Activated CD8-positive, alpha-beta T cell treated with anti-CD3 and anti-CD28 coated beads for 36 hours (primary cell): Measurements from ENCODE around the gene FBXO24. TPM values are rescaled to one million over a fixed set of nuclear protein-coding genes. Genes with fewer than 3 reads are reported as not detected.
A peak's percentile ranks its signal among the peaks of the same experiment; 100 is the strongest.

Experiments
- ATAC-seq: fragments of 200-7000 bp; cut with Tn5 transposase; one replicate; pipeline ENCODE4 v1.10.0; 2021; ENCODE audit warnings: mild to moderate bottlenecking, moderate library complexity
- CTCF ChIA-PET: fragments of 350-600 bp; sonication (Branson Sonifier 250); formaldehyde crosslinking; loops from one replicate; lab custom pipeline; 2021; ENCODE audit warnings: antibody characterized with exemption; lab: Charles Lee
- POLR2A ChIA-PET: fragments of 350-600 bp; sonication (Branson Sonifier 250); formaldehyde crosslinking; loops from one replicate; lab custom pipeline; 2021; ENCODE audit warnings: antibody characterized with exemption; lab: Charles Lee
- DNase-seq: peaks from one replicate; pipeline ENCODE4 v3.0.0-alpha.2; 2020
- H3K27ac Mint-ChIP-seq: one replicate; pipeline ENCODE4 v1.8.0; 2021; ENCODE audit warnings: mild to moderate bottlenecking, mixed read lengths
- H3K27me3 Mint-ChIP-seq: one replicate; pipeline ENCODE4 v1.8.0; 2021; ENCODE audit warnings: mixed read lengths
- H3K36me3 Mint-ChIP-seq: one replicate; pipeline ENCODE4 v1.8.0; 2021; ENCODE audit warnings: low read depth, mixed read lengths
- H3K4me1 Mint-ChIP-seq: one replicate; pipeline ENCODE4 v1.8.0; 2021; ENCODE audit warnings: low read depth, mixed read lengths
- H3K4me3 Mint-ChIP-seq: one replicate; pipeline ENCODE4 v1.8.0; 2021; ENCODE audit warnings: mild to moderate bottlenecking, moderate library complexity, mixed read lengths
- H3K9me3 Mint-ChIP-seq: one replicate; pipeline ENCODE4 v1.8.0; 2021; ENCODE audit warnings: mixed read lengths
- intact Hi-C: fragments of 100-400 bp; cut with micrococcal nuclease; formaldehyde crosslinking; loops from one replicate; pipeline ENCODE4 v1.10.0; 2022
- total RNA-seq, 2 experiments: library from RNA; stranded (reverse); gene quantifications; one replicate each; pipeline ENCODE4 v1.2.3, GENCODE V29; 2021
- TF ChIP-seq, protein P1 (sequence below): fragments of 200-600 bp; IDR thresholded peaks from one replicate; pipeline ENCODE4 v1.8.0; 2022; ENCODE audit warnings: antibody characterized with exemption, mild to moderate bottlenecking

The FBXO24 gene
- total RNA-seq, 2 experiments from 2014 or later = 1.4 to 1.5 TPM

DNA sequence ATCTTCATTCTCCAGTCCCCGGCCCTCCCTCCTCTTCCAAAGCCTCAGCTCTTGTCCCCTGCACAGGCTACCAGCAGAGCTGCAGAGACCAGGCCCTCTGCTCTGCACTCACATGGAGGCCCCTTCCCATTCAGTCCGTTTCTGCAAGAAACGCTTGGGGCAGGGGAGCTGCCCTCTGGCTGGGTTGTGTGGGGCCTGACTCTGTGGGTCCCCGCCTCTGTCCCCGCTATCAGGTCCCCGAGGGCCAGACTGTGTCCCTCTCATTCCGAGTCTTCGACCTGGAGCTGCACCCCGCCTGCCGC, 17.5 kb downstream of the FBXO24 start:
- ChIA-PET POLR2A (interaction anchor here (0.8 to 1.4 kb wide), 3 partner anchors 9 to 217 kb away, joined by 3 to 4 read pairs (median 3); partner anchors contain the start of gene MOSPD3), CTCF (interaction anchor here (1.0 to 1.6 kb wide), 5 partner anchors 9 to 102 kb away, joined by 3 to 7 read pairs (median 4); partner anchors contain the start of genes FBXO24, MOSPD3 and POP7)
- Mint-ChIP-seq H3K9me3 (no peaks in the 10 kb centered on the region), H3K4me3 (peak overlapping the region; percentile 78), H3K4me1 (peaks cover 19% of the 10 kb centered on the region), H3K36me3 (no peaks in the 10 kb centered on the region), H3K27me3 (peaks cover 3% of the 10 kb centered on the region), H3K27ac (peak overlapping the region; percentile 82)
- TF ChIP-seq, protein P1, sequence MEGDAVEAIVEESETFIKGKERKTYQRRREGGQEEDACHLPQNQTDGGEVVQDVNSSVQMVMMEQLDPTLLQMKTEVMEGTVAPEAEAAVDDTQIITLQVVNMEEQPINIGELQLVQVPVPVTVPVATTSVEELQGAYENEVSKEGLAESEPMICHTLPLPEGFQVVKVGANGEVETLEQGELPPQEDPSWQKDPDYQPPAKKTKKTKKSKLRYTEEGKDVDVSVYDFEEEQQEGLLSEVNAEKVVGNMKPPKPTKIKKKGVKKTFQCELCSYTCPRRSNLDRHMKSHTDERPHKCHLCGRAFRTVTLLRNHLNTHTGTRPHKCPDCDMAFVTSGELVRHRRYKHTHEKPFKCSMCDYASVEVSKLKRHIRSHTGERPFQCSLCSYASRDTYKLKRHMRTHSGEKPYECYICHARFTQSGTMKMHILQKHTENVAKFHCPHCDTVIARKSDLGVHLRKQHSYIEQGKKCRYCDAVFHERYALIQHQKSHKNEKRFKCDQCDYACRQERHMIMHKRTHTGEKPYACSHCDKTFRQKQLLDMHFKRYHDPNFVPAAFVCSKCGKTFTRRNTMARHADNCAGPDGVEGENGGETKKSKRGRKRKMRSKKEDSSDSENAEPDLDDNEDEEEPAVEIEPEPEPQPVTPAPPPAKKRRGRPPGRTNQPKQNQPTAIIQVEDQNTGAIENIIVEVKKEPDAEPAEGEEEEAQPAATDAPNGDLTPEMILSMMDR = no peak
- intact Hi-C loops = loop anchor here (10.0 kb wide), 1 partner anchor 71 kb away; the partner anchor contains the start of gene GNB2
- ATAC-seq (no peak), DNase-seq (no peak)

DNA sequence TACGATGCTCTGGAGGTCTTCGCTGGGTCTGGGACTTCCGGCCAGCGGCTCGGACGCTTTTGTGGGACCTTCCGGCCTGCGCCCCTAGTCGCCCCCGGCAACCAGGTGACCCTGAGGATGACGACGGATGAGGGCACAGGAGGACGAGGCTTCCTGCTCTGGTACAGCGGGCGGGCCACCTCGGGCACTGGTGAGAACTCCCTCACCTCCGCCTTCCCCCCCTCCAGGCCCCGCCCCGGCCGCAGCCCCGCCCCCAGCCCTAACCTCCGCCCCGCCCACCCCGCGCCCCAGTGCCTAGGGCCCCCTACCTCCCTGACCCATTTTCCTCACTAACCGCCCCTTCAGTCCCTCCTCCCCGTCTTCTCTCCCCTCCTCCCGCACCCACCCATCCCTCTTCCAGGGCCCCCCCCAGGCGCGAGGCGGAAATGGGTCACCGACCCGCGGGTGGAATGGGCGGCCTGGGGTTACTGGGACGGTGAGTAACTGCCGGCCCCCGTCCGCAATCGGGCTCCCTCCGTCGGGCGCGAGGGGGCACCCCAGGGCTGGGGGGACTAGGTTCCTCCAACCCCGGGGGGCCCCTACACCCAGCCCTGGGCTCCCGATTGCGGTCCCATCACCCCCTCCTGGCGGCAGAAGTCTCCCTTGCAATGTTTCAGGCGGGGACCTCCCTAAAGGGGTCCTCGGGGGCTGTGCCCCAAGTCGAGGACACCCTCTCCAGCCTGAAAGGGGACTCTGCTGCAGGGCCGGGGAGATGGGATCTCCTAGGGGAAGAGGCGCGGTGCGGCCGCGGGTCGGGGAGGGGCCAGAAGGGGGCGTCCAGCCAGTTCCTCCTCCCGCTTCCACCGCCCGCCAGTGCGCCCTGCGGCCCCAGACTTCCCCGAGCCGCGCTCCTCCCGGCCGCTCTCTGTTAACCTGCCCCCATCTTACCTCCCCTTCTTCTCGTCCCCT, 18.2 kb downstream of the FBXO24 start:
- peaks cover 3% of the 10 kb centered on the region for H3K27me3 Mint-ChIP-seq
- peaks cover 19% of the 10 kb centered on the region for H3K4me1 Mint-ChIP-seq
- no peaks in the 10 kb centered on the region for H3K36me3 Mint-ChIP-seq
- peak; percentile 87 for DNase-seq
- POLR2A ChIA-PET = interaction anchor here (0.8 to 1.4 kb wide), 3 partner anchors 8 to 218 kb away, joined by 3 to 4 read pairs (median 3); partner anchors contain the start of gene MOSPD3
- intact Hi-C loops = loop anchor here (10.0 kb wide), 1 partner anchor 70 kb away; the partner anchor contains the start of gene GNB2
- CTCF ChIA-PET = interaction anchor here (0.7 to 3.8 kb wide), 10 partner anchors 8 to 134 kb away, joined by 3 to 14 read pairs (median 4); partner anchors contain the start of genes FBXO24, MOSPD3 and POP7
- peak overlapping the region; percentile 82 for H3K27ac Mint-ChIP-seq
- H3K9me3 Mint-ChIP-seq = no peaks in the 10 kb centered on the region
- peak; percentile 81 for ATAC-seq
- TF ChIP-seq, protein P1 = peak; percentile 72
- peak overlapping the region; percentile 78 for H3K4me3 Mint-ChIP-seq

DNA sequence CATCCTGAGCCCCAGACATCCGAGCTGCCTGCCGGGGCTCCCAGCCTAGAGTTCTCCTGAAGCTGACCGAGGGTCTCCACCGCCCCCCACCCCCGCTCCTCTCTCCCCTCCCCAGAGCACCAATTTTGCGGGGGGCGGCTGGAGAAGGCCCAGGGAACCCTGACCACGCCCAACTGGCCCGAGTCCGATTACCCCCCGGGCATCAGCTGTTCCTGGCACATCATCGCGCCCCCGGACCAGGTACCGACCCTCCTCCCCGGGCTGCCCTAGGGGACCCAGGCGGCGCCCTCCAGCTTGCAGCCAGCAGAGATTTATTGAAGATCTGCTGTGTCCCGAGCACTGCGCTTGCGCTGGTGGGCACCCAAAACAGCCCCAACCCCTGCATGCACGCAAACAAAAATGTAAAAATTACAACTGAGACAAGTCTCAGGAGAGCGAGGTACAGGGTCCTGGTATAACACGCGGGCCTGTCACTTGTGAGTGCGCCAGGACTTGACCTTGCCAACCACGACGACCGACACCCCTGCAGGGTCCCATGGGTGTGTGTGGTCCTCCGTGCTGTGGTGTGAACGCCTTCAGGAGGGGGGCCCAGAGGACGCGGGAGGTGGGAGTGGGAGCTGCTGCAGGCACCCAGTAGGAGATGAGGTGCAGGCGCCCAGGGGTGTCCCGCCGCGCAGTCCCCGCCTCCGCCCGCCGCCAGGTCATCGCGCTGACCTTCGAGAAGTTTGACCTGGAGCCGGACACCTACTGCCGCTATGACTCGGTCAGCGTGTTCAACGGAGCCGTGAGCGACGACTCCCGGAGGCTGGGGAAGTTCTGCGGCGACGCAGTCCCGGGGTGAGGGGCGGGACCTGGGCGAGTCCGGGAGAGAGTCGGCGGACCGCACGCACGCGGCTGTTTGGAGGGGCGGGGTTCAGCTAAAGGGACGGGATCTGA, 19.1 kb downstream of the FBXO24 start:
- no peaks in the 10 kb centered on the region for H3K9me3 Mint-ChIP-seq

DNA sequence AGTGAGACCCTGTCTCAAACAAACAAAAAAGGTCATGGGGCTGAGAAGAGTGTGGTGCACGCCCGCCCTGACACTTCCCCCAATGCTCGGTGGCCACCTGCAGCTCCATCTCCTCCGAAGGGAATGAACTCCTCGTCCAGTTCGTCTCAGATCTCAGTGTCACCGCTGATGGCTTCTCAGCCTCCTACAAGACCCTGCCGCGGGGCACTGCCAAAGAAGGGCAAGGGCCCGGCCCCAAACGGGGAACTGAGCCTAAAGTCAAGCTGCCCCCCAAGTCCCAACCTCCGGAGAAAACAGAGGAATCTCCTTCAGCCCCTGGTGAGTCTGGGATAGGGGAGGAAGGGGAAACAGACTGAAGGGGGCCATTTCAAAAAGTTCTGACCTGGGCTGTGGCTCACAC, 20.2 kb downstream of the FBXO24 start:
- CTCF ChIA-PET = interaction anchor here (0.6 to 3.8 kb wide), 7 partner anchors 18 to 99 kb away, joined by 3 to 14 read pairs (median 6); partner anchors contain the start of gene POP7
- POLR2A ChIA-PET = interaction anchor here (0.7 to 1.7 kb wide), 5 partner anchors 17 to 250 kb away, joined by 3 to 4 read pairs (median 4); partner anchors contain the start of genes FBXO24 and LRCH4
- H3K36me3 Mint-ChIP-seq = no peaks in the 10 kb centered on the region
- H3K27me3 Mint-ChIP-seq = peaks cover 3% of the 10 kb centered on the region
- ATAC-seq (no peak), DNase-seq (no peak)
- H3K4me1 Mint-ChIP-seq = peaks cover 21% of the 10 kb centered on the region
- intact Hi-C loops = loop anchor here (10.0 kb wide), 1 partner anchor 68 kb away; the partner anchor contains the start of gene GNB2
- H3K27ac Mint-ChIP-seq = no peak overlapping the region
- H3K9me3 Mint-ChIP-seq = no peaks in the 10 kb centered on the region
- TF ChIP-seq, protein P1 = no peak
- no peak overlapping the region for H3K4me3 Mint-ChIP-seq

More for the DNA sequence above, 19.1 kb downstream of the FBXO24 start:
- Mint-ChIP-seq H3K27ac (peak overlapping the region; percentile 42), H3K4me3 (peak overlapping the region; percentile 78), H3K4me1 (peaks cover 19% of the 10 kb centered on the region), H3K27me3 (peaks cover 3% of the 10 kb centered on the region), H3K36me3 (no peaks in the 10 kb centered on the region)
- TF ChIP-seq, protein P1 = no peak
- DNase-seq (peak; percentile 52), ATAC-seq (peak; percentile 11)
- ChIA-PET POLR2A (interaction anchor here (0.7 to 1.7 kb wide), 4 partner anchors 16 to 251 kb away, joined by 3 to 4 read pairs (median 4); no protein-coding TSS in a partner anchor), CTCF (interaction anchor here (0.7 to 3.8 kb wide), 12 partner anchors 8 to 135 kb away, joined by 3 to 14 read pairs (median 4); partner anchors contain the start of genes FBXO24 and POP7)
- intact Hi-C loops = loop anchor here (10.0 kb wide), 1 partner anchor 70 kb away; the partner anchor contains the start of gene GNB2
